AG09309 (cell line): ENCODE data around the gene FBXO9.
A peak's percentile ranks its signal among the peaks of the same experiment; 100 is the strongest.

ENCODE experiments used
- DNase-seq: peaks from one replicate; pipeline ENCODE4 v3.0.0-alpha.2; 2010; ENCODE audit warnings: low read depth
- H3K4me3 ChIP-seq: 2 replicates; pipeline ENCODE4 v1.5.1; 2011; ENCODE audit warnings: mild to moderate bottlenecking, low read depth, low read length, moderate library complexity; ENCODE audit not compliant: control insufficient read depth
- CTCF ChIP-seq: IDR thresholded peaks from 2 replicates; pipeline ENCODE4 v1.5.1; 2011; ENCODE audit warnings: mild to moderate bottlenecking, low read depth, low read length, inconsistent platforms; ENCODE audit not compliant: insufficient read depth, control insufficient read depth; ENCODE audit errors: missing control alignments

The FBXO9 gene

GRCh38 chr6:53119772-53120409, 54.7 kb downstream of the FBXO9 start:
- no peak for TF ChIP-seq CTCF
- DNase-seq, result no peak
- H3K4me3 ChIP-seq, result no peak overlapping the region

GRCh38 chr6:53124131-53124800, 59.1 kb downstream of the FBXO9 start:
- no peak for DNase-seq
- no peak for TF ChIP-seq CTCF
- H3K4me3 ChIP-seq, result no peak overlapping the region

- H3K4me3 ChIP-seq, result no peak overlapping the region
- no peak for DNase-seq
- TF ChIP-seq CTCF, result no peak
These were observed 60.1 kb downstream of the FBXO9 start for GRCh38 chr6:53125276-53125675.

- DNase-seq, result peak; percentile 28
- TF ChIP-seq CTCF, result no peak
These were observed 63.6 kb downstream of the FBXO9 start for GRCh38 chr6:53128842-53129241.

GRCh38 chr6:53130569-53131290, 65.5 kb downstream of the FBXO9 start:
- DNase-seq, result no peak
- TF ChIP-seq CTCF, result no peak
- H3K4me3 ChIP-seq, result no peak overlapping the region

More at GRCh38 chr6:53128842-53129241, 63.6 kb downstream of the FBXO9 start:
- H3K4me3 ChIP-seq, result no peak overlapping the region

GRCh38 chr6:53133961-53134360, 68.8 kb downstream of the FBXO9 start:
- no peak for DNase-seq
- H3K4me3 ChIP-seq, result no peak overlapping the region
- TF ChIP-seq CTCF, result no peak
